CD4-positive, alpha-beta T cell treated with Interleukin-21 for 1 hour (primary cell): ENCODE results near the gene SH3RF1.

ENCODE experiments used
- DNase-seq: peaks from one replicate; pipeline ENCODE4 v3.0.0-alpha.2; 2020

The SH3RF1 gene

GRCh38 chr4:169058312-169058711 is 212.4 kb downstream of the SH3RF1 start:
- no peak for DNase-seq

DNA sequence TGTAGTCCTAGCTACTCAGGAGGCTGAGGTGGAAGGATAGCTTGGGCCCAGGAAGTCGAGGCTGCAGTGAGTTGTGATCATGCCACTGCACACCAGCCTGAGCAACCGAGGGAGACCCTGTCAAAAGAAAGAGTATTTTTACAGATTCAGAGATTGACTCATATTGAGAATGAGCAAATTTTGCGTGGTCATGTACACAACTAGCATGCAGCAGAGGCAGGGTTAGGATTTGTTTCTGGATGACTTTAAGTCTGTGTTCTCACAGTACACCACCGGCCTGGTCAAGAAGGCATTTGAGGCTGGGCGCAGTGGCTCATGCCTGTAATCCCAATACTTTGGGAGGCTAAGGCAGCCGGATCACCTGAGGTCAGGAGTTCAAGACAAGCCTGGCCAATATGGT is 215.9 kb downstream of the SH3RF1 start:
- no peak for DNase-seq

- no peak for DNase-seq
Measured at GRCh38 chr4:169052594-169052945, 218.2 kb downstream of the SH3RF1 start.

DNA sequence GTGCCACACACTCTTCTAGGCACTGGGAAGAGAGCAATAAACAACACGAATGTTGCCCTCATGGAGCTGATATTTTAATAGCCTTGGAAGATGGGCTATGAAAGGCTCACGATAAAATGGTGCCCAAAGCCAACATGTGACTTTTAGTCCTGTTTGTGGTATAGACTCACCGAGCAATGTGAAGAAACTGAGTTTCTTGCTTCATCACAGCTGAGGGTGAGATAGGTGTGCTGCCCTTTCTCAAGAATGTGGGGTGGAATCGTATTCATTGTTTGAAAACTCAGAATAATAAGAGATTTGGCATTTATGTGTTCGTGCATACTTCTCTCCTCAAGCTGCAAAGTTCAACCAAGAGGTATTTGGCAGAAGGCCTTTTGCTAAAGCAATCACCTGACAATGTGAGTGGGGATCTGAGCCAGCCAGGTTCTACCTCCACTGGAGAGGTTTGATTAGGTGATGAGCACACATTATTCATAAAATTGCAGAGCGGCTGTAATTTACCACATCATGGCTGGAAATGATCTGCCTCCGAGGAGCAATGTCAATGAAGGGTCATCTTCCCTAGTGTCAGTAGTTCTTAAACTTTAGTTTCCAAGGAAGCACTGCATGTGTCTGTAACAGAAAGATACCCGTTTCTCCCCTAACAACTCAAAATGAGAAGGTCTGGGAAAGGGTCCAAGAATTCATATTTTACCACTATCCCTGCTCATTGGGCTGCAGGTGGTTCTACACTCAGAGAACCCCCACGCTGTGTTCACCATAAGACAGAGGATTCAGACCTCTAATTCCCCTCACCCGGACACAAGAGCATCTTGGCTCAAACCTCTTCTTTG is 218.8 kb downstream of the SH3RF1 start:
- DNase-seq, result no peak

DNA sequence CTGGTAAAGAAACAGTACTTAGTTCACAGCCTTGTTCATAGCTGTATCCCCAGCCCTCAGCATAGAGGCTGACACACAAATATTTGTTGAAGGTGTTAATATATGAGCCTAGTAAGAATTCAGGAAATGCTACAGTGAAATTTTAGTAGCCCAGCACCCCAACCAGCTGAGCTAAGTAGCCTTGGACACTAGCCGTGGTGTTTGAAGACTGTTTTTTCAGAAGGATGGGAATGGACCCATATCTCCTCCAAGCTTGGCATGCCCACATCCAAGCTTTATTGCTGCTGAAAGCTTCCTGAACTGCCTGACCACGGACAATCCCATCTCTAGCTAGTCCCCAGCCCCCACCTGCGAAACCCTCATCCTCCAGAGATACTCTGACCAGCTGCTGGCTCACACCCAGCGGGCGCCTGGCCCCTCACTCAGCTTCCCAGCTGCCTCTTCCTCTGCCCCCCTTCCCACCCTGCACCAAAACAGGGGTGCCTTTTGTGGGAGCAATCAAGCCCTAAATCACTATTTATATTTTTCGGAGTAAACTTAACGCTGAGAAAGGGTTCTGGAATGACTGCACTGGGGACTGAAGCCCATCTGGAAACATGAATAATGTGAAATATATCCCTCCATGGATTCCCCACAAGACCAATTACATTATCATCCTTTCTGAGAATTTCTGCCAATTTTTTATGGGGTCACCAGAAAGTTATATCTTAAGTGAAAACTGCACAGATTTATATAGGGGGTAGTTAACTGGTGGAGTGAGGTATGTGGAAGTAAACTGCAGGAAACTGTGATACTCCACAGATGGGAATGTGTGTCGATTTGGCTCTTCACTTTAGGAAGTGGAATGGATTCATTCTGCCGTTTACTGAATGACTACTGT is 219.6 kb downstream of the SH3RF1 start:
- DNase-seq, result no peak

- DNase-seq, result no peak
Measured at GRCh38 chr4:169050284-169050683, 220.5 kb downstream of the SH3RF1 start.

- no peak for DNase-seq
Measured at GRCh38 chr4:169048868-169049414, 221.8 kb downstream of the SH3RF1 start.

- DNase-seq, result no peak
Measured at GRCh38 chr4:169047956-169048355, 222.8 kb downstream of the SH3RF1 start.

DNA sequence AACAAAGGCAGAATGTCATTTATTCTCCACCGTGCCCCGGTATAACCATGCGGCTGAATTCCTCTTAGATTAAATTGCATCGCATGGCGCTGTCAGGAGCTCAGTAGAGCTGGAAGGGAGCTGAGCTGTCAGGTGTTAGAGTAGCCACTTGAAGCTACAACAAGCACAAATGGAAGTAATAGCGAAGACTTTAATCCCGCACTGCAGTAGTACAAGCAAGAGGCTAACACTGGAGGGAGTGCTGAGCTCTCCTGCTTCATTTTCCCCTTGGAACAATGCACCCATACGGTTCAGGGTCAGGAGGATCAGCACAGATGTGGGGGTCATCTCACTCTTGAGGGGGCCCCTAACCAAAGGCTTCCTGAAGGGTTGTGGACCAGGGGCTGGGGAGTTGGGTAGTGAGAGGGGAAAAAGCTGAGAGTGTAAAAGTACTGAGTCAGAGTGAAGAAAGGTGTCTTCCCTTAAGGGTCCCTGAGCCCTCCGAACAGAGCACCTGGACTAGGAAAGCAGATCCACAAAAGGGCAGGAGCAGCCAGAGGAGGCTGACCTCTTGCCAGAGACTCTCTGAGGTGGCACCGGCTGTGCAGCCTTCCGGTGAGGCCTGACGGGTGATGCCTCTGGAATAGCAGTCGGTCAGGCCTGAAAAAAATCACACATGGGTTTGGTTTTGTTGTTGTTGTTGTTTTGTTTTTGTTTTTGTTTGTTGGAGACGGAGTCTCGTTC is 224.7 kb downstream of the SH3RF1 start:
- DNase-seq, result no peak

GRCh38 chr4:169044714-169045447 is 225.9 kb downstream of the SH3RF1 start:
- DNase-seq, result no peak
